ENCODE results near the gene CTDSPL.

The CTDSPL gene

DNA sequence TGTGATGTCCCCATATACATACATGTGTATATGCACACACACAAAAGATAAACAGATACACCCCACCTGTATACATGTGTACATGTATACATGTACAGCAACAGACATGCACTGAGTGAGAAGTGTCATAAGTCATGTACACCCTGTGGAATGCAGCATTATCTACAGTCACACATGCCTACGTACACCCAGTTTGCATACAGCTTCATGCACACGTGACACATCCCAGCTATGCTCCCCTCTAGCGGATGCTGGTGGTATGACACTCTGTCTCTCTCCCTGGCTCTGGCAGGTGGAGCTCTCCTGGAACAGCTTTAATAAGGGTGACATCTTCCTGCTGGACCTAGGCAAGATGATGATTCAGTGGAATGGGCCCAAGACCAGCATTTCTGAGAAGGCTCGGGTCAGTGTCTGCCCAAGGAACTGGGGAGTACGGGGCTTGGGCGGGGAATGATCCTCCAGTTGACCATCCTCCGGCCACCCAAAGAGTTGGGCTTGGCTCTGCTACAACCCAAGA, 135.2 kb downstream of the CTDSPL start:
- peak; percentile 49 to 66 for DNase-seq (ENCODE audit: extremely low read depth in 1 of 2, low read depth in 1 of 2)

DNA sequence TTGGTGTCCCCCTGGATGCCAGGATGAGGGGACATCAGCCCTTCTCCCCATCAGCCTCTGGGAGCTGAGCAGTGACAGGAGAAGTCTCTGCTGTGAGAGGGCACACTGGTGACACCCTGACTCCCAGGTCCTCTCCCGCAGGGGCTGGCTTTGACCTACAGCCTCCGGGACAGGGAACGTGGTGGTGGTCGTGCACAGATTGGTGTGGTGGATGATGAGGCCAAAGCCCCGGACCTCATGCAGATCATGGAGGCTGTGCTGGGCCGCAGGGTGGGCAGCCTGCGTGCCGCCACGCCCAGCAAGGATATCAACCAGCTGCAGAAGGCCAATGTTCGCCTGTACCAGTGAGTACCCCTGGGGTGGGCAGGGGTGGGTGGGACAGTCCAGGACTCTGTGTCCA, 135.7 kb downstream of the CTDSPL start:
- DNase-seq (ENCODE audit: extremely low read depth in 1 of 2, low read depth in 1 of 2), result no peak

DNA sequence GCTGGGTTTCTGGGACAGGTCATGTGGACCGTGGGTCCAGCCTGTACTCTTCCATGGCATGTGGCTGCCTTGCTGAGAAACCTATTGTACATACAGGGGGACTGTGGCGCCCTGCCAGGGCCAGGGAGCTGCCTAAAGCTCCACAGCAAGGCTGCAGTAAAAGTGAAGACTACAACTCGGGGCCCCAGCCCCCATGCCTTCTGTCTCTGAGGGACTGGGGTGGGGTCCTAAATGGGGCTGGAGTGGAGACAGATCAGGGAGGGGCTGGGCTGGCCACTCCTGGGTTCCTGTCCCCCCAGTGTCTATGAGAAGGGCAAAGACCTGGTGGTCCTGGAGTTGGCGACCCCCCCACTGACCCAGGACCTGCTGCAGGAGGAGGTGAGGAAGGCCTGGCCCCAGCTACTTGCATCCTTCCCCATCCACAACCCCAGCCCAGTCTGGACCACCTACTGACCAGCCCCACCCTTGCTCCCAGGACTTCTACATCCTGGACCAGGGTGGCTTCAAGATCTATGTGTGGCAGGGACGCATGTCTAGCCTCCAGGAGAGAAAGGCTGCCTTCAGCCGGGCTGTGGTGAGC, 136.2 kb downstream of the CTDSPL start:
- DNase-seq (ENCODE audit: extremely low read depth in 1 of 2, low read depth in 1 of 2), result no peak

DNA sequence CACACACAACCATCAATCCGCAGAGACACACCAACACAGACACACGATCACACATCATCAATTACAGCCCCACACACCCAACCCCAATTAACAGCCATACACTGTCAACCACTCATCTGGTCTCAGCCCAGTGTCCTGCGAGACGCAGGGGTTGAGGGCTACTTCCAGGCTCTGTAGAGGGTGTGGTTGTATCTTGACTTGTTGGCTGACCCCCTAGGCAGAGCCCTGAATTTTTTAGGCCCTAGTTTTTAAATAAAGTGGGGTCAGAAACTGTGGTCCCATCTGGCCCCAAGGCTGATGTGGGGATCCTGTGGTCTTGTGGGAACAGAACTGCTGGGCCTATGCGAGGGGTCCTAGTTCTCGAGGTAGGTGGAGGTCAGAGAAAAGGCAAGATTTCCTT, 138.2 kb downstream of the CTDSPL start:
- no peak for DNase-seq (ENCODE audit: extremely low read depth in 1 of 2, low read depth in 1 of 2)

DNA sequence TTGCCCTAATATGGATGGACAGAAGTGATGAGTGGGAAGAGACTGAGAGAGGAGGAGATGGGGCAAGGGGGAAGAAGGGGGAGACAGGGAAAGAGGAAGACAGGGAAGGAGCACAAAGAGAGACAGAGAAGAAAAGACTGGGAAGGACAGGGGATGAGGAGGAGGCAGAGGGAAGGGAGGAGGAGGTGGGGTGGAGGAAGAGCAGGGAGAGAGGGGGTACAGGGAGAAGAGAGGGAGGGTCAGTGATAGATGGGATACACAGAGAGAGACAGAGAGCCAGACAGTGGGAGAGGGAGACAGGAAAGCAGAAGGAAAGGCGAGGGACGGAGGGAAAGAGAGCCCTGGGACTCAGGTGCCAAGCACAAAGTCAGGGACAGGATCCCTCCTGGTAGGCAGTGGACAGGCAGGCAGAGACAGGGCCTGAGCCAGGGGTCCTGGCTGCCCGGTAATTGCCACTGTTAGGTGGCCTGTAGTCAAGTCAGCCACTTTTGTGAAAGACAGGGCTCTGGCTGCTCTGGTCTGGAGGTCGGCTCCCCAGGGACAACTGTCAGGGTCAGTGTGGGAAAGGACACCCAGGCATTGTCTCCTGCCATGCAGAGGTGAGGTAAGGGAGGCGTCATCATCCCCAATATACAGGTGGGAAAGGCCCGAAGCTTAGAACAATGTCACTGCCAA, 138.7 kb downstream of the CTDSPL start:
- DNase-seq (ENCODE audit: extremely low read depth in 1 of 2, low read depth in 1 of 2), result no peak

DNA sequence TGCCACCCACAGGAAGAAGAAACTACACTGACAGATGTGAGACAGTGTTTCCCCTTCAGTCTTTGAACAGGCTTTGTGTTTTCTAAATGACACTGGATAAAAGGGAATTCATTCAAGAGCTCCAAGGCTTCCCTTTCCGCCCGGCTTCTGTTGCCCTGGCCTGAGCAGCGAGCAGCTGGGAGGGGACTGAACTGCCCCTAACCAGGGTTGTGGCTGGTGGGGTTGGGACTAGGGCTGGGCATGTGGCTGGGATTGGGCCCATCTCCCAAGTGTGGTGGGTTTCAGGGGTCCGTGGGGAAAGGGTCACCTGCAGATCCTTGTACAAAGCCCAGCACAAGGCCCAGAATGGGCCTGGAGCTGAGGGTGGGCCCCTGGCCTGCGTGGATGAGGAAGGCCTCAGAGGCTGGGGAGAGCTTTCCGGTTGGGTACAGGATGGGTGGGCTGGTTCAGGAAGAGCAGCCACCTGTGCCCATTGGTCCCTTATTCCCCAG, 139.3 kb downstream of the CTDSPL start:
- no peak for DNase-seq (ENCODE audit: extremely low read depth in 1 of 2, low read depth in 1 of 2)

DNA sequence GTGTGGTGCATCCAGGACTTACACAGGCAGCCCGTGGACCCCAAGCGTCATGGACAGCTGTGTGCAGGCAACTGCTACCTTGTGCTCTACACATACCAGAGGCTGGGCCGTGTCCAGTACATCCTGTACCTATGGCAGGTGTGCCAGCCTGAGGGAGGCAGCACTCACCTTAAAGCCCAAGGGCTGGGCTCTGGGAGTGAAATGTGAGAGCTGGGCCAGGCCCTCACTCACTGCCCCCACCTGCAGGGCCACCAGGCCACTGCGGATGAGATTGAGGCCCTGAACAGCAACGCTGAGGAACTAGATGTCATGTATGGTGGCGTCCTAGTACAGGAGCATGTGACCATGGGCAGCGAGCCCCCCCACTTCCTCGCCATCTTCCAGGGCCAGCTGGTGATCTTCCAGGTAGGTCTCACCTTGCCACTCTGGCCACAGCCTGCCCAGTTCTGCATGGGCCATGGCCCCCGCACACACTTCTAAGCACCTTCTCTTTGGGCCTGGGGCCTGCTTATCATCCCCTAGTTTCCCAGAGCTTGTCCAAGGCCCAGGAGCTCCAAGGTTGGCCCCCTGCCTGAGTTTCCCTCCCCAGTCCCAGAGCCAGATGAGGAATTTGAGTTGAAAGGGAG, 139.9 kb downstream of the CTDSPL start:
- DNase-seq (ENCODE audit: extremely low read depth in 1 of 2, low read depth in 1 of 2), result no peak

DNA sequence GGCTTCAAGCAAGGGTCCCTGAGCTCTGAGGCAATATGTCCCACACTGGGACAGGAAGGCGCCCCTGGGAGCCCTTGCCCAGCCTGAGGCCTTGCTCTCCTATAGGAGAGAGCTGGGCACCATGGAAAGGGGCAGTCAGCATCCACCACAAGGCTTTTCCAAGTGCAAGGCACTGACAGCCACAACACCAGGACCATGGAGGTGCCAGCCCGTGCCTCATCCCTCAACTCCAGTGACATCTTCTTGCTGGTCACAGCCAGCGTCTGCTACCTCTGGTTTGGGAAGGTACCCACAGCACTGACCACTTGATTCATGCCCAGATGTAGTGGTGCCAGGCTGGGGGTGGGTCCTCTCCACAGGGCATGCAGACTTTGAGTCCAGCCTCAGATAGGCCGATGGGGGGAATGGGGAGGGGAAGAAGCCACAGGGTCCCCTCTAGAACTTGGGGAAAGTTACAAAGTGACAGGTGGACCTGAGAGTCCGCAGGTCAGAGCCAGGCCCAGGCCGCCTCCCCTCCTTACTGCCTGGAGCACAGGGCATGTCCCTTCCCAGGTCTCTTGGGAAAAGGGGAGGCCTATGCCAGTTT, 140.7 kb downstream of the CTDSPL start:
- no peak for DNase-seq (ENCODE audit: extremely low read depth in 1 of 2, low read depth in 1 of 2)

DNA sequence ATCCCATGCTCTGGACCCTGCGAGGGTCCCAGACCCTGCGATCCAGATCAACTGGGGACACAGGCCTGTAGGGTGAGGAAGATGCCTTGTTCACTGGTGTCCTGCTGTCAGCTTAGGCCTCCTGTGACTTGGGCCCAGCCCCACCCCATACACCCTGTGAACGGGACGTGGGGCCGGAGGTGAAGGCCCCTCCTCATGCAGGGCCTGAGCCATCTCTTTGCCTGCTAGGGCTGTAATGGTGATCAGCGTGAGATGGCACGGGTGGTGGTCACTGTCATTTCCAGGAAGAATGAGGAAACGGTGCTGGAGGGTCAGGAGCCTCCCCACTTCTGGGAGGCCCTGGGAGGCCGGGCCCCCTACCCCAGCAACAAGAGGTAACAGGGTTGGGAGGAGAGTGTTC, 141.3 kb downstream of the CTDSPL start:
- DNase-seq (ENCODE audit: extremely low read depth in 1 of 2, low read depth in 1 of 2), result no peak

DNA sequence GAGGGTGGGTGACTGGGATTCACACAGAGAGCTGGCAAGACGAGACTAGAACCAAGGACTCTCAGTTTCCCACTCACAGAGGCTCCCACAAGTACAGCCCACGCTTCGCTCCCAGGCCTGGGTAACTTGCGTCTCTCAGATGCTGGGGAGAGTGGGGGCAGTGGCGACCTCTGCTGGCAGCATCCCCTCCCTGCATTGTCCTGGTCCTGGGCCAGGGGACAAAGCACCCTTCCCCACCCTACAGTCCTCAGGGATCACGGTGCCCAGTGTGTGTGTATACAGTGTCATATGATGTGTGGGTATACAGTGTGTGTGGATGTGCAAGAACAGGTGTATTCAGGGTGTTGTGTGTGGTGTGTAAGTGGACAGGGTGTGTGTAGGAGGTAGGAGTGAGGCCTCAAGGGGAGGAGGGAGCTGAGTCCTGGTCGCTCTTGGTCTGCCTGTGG, 141.7 kb downstream of the CTDSPL start:
- no peak for DNase-seq (ENCODE audit: extremely low read depth in 1 of 2, low read depth in 1 of 2)

DNA sequence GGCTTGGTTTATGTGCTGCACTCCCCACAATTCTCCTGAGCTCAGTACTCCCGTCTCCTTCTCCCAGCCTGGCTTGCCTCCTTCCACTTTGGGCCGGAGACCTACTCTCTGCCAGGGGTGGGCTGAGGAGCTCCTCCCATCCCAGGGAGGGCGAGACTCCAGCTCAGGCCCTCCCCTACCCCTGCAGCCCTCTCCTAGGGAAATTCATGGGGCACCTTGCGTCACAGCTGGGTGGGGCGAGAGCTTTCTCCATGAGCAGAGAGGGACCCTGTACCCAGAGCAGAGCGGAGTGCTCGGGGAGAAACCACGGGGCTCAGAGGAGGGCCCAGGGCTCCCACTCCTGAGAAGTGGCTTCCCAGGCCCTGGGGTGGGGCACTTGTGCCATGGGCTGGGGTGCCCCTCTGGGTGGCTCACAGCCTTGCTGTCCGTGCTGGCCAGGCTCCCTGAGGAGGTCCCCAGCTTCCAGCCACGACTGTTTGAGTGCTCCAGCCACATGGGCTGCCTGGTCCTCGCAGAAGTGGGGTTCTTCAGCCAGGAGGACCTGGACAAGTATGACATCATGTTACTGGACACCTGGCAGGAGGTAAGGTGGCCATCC, 142.2 kb downstream of the CTDSPL start:
- no peak for DNase-seq (ENCODE audit: extremely low read depth in 1 of 2, low read depth in 1 of 2)

DNA sequence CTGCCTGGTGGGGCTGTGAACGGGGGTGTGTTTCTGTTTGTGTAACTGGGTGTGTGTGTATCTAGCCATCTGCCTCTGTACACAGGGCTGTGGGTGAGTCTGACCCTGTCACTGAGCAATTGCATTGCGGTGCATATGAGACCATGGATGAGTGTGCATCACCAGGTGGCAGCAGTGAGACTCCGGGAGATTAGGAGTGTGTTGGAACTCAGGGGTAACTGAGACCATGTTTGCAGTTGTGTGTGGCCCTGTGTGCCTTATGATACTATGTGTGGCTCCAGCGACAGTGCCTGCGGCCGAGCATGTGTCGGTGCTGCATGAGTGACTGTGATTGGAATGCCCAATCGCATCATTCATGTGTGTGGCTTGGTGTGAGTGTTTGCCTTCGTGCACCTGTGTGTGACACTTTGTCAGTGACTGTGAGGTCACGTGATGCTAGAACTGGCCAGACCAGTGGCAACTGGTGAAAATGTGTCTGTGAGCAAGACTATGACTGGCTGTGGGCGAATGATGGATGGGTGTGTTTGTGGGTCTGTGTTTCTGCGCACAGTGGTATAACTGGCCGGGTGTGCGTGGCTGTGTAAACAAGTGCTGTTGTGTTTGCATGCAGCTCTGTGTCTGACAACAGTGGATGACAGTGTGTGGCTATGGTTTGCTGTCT, 142.9 kb downstream of the CTDSPL start:
- no peak for DNase-seq (ENCODE audit: extremely low read depth in 1 of 2, low read depth in 1 of 2)

DNA sequence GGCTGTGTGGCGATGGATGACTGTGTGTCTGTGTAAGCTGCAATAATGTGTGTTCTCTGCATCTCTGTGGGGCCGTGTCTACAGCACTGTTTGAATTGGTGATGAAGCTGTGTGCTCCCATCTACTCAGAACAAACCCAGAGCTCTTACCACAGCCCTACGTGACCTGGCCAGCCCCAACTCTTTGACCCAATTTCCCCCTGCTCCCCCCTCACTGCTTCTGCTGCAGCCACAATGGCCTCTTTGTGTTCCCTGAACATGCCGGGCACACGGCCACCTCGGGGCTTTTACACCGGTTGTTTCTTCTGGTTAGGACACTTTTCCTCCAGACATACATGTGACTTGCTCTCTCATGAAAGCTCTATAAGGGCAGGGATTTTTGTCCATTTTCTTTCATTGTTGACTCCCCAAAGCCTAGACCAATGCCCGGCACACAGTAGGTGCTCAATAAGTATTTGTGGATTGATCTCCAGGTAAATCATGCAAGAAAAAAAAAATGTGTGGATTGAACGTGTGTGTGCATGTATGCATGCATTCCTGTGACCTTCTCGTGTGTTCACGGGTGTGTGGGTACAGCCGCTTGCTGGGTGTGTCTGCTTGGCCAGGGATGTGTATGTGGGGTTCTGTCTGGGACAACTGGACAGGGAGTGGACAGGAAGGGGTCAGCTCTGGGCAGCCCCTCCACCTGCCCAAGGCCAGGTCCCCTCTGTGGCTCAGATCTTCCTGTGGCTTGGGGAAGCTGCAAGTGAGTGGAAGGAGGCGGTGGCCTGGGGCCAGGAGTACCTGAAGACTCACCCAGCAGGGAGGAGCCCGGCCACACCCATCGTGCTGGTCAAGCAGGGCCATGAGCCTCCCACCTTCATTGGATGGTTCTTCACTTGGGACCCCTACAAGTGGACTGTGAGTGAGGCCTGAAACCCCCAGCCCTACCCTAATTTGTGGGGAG, 143.7 kb downstream of the CTDSPL start:
- DNase-seq (ENCODE audit: extremely low read depth in 1 of 2, low read depth in 1 of 2), result no peak

DNA sequence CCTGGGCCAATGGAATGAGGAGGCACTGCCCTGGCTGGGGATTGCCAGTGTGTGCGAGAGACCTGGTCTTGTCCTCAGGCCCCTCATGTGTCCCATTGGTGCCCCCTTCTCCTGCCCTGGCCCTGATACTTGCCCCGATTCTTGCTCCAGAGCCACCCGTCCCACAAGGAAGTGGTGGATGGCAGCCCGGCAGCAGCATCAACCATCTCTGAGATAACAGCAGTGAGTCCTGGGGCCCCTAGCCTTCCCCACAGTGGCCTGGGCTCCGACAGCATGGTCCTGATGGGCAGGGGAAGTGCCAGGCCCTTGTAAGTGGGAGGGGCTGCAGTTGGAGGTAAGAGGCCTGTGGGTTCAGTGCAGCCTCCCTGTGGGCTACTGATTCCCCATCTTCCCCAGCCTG, 144.4 kb downstream of the CTDSPL start:
- DNase-seq (ENCODE audit: extremely low read depth in 1 of 2, low read depth in 1 of 2), result no peak

DNA sequence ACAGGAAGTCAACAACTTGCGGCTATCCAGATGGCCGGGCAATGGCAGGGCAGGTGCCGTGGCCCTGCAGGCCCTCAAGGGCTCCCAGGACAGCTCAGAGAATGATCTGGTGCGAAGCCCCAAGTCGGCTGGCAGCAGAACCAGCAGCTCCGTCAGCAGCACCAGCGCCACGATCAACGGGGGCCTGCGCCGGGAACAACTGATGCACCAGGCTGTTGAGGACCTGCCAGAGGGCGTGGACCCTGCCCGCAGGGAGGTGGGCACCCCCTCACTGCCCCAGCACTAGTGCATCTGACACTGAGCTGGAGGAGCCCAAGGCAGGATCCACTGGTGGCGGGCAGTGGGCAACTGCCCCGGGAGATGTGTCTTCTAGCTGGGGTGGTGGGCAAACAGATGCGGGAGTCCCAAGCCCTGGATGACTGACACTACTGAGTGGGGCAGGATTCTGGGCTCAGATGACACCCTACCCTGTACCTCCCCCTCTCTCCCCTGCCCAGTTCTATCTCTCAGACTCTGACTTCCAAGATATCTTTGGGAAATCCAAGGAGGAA, 144.8 kb downstream of the CTDSPL start:
- DNase-seq (ENCODE audit: extremely low read depth in 1 of 2, low read depth in 1 of 2), result no peak

DNA sequence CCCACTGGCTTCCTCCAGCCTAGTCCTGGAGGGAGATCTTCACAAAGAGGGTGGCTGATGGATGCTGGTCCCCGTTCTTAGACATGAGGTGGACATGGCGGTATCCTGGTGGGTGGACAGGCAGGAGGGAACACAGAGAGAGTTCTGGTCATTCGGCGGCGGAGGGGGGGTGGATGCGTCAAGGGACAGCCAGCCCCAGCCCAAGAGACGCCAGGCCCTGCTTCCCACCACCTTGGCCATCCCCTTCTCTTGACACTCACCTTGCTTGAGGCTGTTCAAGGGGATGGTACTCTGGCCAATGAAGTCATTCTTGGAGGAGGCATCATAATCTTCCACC, 146.0 kb downstream of the CTDSPL start:
- no peak for DNase-seq (ENCODE audit: extremely low read depth in 1 of 2, low read depth in 1 of 2)

DNA sequence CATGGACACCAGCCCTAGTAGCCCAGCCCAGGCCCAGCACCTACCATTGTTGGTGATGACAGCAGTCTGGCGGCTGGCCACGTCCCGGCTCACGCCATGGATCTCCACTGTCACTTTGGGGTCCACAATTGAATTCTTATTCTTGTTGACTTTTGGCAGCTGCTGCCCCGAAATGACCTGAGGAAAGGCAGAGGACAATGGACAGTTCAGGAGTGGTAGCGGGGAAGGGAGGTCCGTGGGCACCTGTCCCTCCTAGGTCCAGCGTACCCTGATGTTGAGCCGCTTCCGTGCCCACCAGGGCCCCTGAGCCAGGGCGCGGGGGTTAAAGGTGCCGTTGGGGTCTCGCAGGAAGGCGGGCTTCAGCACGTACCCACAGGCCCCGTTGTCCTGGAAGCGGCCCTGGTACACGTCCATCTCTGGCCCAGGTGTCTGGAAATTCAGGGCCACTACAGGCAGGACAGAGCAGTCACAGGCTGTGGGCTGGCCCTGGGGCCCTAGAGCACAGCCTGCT, 146.6 kb downstream of the CTDSPL start:
- DNase-seq (ENCODE audit: extremely low read depth in 1 of 2, low read depth in 1 of 2), result no peak

DNA sequence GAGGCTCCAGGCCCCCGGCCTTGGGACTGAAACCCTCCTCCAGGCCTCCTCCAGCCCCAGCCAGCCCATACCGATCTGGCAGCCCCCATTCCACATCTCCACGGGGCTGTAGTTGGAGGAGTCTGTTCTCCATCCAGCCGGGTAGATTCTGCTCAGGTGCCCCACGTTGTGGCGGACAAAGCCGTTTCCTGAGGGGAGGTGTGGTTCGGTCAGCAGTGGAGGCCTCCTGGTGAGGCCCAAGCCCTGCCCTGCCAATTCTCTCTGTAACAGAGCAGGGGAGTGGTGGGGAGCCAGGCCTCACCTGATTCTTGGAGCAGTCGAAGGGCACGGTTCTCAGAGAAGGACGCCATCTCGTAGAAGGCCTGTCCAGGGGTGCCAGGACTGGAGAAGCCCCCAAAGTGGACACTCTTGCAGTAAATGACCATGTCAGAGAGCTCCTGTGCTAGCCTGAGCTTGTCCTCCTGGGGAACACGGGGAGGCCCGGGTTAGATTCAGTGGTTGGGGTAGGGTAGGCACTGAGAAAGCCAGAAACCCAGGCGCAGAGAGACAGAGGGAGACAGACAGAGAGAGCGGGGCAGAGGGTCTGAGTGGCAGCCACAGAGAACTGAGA, 147.4 kb downstream of the CTDSPL start:
- no peak for DNase-seq (ENCODE audit: extremely low read depth in 1 of 2, low read depth in 1 of 2)
